ENCODE measurements around the gene S100B. TPM values are rescaled to one million over a fixed set of nuclear protein-coding genes. Genes with fewer than 3 reads are reported as not detected.

The S100B gene
- total and polyA plus RNA-seq, 9 donors = 11.0 to 66.2 (median 22.8) TPM

DNA sequence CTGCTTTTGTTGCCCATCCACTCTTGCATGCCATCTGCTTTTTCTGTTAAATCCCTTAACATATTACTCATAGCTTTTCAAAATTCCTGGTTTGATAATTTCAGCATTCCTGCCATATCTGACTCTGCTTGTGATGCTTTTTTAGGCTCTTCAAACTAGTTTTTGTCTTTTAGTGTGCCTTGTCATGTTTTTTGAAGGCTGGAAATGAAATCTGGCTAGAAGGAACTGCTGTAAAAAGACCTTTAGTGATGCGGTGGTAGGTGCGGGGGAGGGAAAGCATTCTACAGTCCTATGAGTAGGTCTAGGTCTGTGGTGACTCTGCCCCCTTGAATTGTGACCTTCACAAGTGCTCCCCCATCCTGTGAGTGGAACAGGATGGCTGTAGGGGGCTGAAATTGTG is 15.0 kb upstream of the S100B start:
- H3K36me3 ChIP-seq (ENCODE audit: control insufficient read depth, insufficient read depth, low read length) = no peaks in the 10 kb centered on the region
- H3K4me3 ChIP-seq (ENCODE audit: low read length) = no peak overlapping the region
- no peak for DNase-seq
- peaks cover 22% of the 10 kb centered on the region for H3K4me1 ChIP-seq (ENCODE audit: control insufficient read depth, insufficient read depth, low read length)
- 89% methylated on average over 2 of the region's 2 CpGs for WGBS (ENCODE audit: insufficient coverage)
- H3K27me3 ChIP-seq (ENCODE audit: control insufficient read depth, insufficient read depth, low read length) = no peaks in the 10 kb centered on the region
- no peak overlapping the region for H3K27ac ChIP-seq (ENCODE audit: low read length)
- H3K9me3 ChIP-seq (replicated peaks; ENCODE audit: control insufficient read depth, low read depth, low read length) = no peaks in the 10 kb centered on the region

DNA sequence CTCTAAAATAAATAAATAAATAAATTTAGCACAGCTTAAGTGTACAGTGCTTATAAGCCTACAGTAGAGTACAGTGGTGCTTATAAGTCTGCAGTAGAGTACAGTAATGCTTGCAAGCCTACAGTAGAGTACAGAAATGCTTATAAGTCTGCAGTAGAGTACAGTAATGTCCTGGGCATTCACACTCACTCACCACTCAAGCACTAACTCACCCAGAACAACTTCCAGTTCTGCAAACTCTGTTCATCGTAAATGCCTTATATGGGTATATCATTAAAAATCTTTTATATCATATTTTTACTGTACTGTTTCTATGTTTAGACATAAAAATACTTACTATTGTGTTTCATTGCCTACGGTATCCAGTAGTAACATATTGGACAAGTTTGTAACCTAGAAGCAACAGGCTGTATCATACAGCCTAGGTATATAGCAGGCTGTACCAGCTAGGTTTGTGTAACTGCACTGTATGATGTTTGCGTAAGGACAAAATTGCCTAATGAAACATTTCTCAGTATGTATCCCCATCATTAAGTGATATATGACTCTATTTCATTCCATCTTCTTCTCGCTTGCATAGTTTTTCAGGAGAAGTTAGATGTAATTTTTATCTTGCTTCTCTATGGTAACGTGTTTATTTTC is 14.0 kb upstream of the S100B start:
- H3K27ac ChIP-seq (ENCODE audit: low read length) = no peak overlapping the region

GRCh38 chr21:46617267-46618051 is 12.6 kb upstream of the S100B start:
- no peak for DNase-seq
- H3K4me3 ChIP-seq (ENCODE audit: low read length) = no peak overlapping the region
- no peaks in the 10 kb centered on the region for H3K36me3 ChIP-seq (ENCODE audit: control insufficient read depth, insufficient read depth, low read length)
- peaks cover 14% of the 10 kb centered on the region for H3K4me1 ChIP-seq (ENCODE audit: control insufficient read depth, insufficient read depth, low read length)
- no peaks in the 10 kb centered on the region for H3K27me3 ChIP-seq (ENCODE audit: control insufficient read depth, insufficient read depth, low read length)
- H3K9me3 ChIP-seq (replicated peaks; ENCODE audit: control insufficient read depth, low read depth, low read length) = no peaks in the 10 kb centered on the region
- no peak overlapping the region for H3K27ac ChIP-seq (ENCODE audit: low read length)
- WGBS (ENCODE audit: insufficient coverage) = no CpG with 5 or more reads among the region's 6 CpGs

More for the DNA sequence above, 14.0 kb upstream of the S100B start:
- peaks cover 15% of the 10 kb centered on the region for H3K4me1 ChIP-seq (ENCODE audit: control insufficient read depth, insufficient read depth, low read length)
- no peak overlapping the region for H3K4me3 ChIP-seq (ENCODE audit: low read length)
- no peaks in the 10 kb centered on the region for H3K9me3 ChIP-seq (replicated peaks; ENCODE audit: control insufficient read depth, low read depth, low read length)
- no peaks in the 10 kb centered on the region for H3K27me3 ChIP-seq (ENCODE audit: control insufficient read depth, insufficient read depth, low read length)
- 100% methylated on average over 1 of the region's 5 CpGs for WGBS (ENCODE audit: insufficient coverage)
- H3K36me3 ChIP-seq (ENCODE audit: control insufficient read depth, insufficient read depth, low read length) = no peaks in the 10 kb centered on the region
- no peak for DNase-seq

DNA sequence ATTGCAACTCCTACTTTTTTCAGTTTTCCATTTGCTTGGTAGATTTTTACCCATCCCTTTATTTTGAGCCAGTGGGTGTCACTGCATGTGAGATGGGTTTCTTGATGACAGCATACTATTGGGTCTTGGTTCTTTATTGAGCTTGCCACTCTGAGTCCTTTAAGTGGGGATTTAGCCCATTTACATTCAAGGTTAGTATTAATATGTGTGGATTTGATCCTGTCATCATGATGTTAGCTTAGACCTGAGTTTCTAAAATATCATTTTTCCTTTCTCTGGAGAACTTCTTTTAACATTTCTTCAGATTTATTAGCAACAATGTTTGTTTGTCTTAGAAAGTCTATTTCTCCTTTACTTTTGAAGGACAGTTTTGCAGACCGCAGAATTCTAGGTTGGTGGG is 11.8 kb upstream of the S100B start:
- Histone ChIP-seq H3K27ac (ENCODE audit: low read length) (no peak overlapping the region), H3K9me3 (replicated peaks; ENCODE audit: control insufficient read depth, low read depth, low read length) (no peaks in the 10 kb centered on the region), H3K4me3 (ENCODE audit: low read length) (no peak overlapping the region), H3K4me1 (ENCODE audit: control insufficient read depth, insufficient read depth, low read length) (peaks cover 7% of the 10 kb centered on the region), H3K36me3 (ENCODE audit: control insufficient read depth, insufficient read depth, low read length) (no peaks in the 10 kb centered on the region), H3K27me3 (ENCODE audit: control insufficient read depth, insufficient read depth, low read length) (no peaks in the 10 kb centered on the region)
- DNase-seq = no peak
- WGBS (ENCODE audit: insufficient coverage) = no CpG with 5 or more reads among the region's 1 CpG

- H3K27ac ChIP-seq (ENCODE audit: low read length) = no peak overlapping the region
- H3K4me1 ChIP-seq (ENCODE audit: control insufficient read depth, insufficient read depth, low read length) = peaks cover under 1% of the 10 kb centered on the region
- no peaks in the 10 kb centered on the region for H3K27me3 ChIP-seq (ENCODE audit: control insufficient read depth, insufficient read depth, low read length)
- H3K9me3 ChIP-seq (replicated peaks; ENCODE audit: control insufficient read depth, low read depth, low read length) = no peaks in the 10 kb centered on the region
- no peak overlapping the region for H3K4me3 ChIP-seq (ENCODE audit: low read length)
- H3K36me3 ChIP-seq (ENCODE audit: control insufficient read depth, insufficient read depth, low read length) = no peaks in the 10 kb centered on the region
- DNase-seq = no peak
- 100% methylated on average over 1 of the region's 2 CpGs for WGBS (ENCODE audit: insufficient coverage)
These were observed 11.2 kb upstream of the S100B start for GRCh38 chr21:46616050-46616449.

DNA sequence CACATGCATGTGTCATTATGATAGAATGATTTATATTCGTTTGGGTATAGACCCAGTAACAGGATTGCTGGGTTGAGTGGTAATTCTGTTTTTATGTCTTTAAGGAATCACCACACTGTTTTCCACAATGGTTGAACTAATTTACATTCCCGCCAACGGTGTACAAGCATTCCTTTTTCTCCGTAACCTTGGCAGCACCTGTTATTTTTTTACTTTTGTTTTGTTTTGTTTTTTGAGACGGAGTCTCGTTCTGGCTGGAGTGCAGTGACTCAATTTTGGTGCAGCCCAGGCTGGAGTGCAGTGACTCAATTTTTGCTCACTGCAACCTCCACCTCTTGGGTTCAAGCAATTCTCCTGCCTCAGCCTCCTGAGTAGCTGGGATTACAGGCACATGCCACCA is 8.5 kb upstream of the S100B start:
- no peak overlapping the region for H3K4me3 ChIP-seq (ENCODE audit: low read length)
- H3K27me3 ChIP-seq (ENCODE audit: control insufficient read depth, insufficient read depth, low read length) = no peaks in the 10 kb centered on the region
- no CpG with 5 or more reads among the region's 6 CpGs for WGBS (ENCODE audit: insufficient coverage)
- DNase-seq = no peak
- H3K27ac ChIP-seq (ENCODE audit: low read length) = no peak overlapping the region
- peaks cover 5% of the 10 kb centered on the region for H3K9me3 ChIP-seq (replicated peaks; ENCODE audit: control insufficient read depth, low read depth, low read length)
- H3K4me1 ChIP-seq (ENCODE audit: control insufficient read depth, insufficient read depth, low read length) = no peaks in the 10 kb centered on the region
- no peaks in the 10 kb centered on the region for H3K36me3 ChIP-seq (ENCODE audit: control insufficient read depth, insufficient read depth, low read length)

- H3K4me3 ChIP-seq (ENCODE audit: low read length) = no peak overlapping the region
- no peaks in the 10 kb centered on the region for H3K36me3 ChIP-seq (ENCODE audit: control insufficient read depth, insufficient read depth, low read length)
- WGBS (ENCODE audit: insufficient coverage) = 87% methylated on average over 4 of the region's 6 CpGs
- peaks cover 5% of the 10 kb centered on the region for H3K9me3 ChIP-seq (replicated peaks; ENCODE audit: control insufficient read depth, low read depth, low read length)
- peaks cover 14% of the 10 kb centered on the region for H3K4me1 ChIP-seq (ENCODE audit: control insufficient read depth, insufficient read depth, low read length)
- DNase-seq = no peak
- H3K27me3 ChIP-seq (ENCODE audit: control insufficient read depth, insufficient read depth, low read length) = no peaks in the 10 kb centered on the region
- H3K27ac ChIP-seq (ENCODE audit: low read length) = no peak overlapping the region
These were observed 5.3 kb upstream of the S100B start for GRCh38 chr21:46610018-46610701.

- Histone ChIP-seq H3K4me1 (ENCODE audit: control insufficient read depth, insufficient read depth, low read length) (peaks cover 19% of the 10 kb centered on the region), H3K36me3 (ENCODE audit: control insufficient read depth, insufficient read depth, low read length) (no peaks in the 10 kb centered on the region), H3K4me3 (ENCODE audit: low read length) (no peak overlapping the region), H3K27ac (ENCODE audit: low read length) (no peak overlapping the region), H3K27me3 (ENCODE audit: control insufficient read depth, insufficient read depth, low read length) (no peaks in the 10 kb centered on the region), H3K9me3 (replicated peaks; ENCODE audit: control insufficient read depth, low read depth, low read length) (peaks cover 5% of the 10 kb centered on the region)
- no CpG with 5 or more reads among the region's 3 CpGs for WGBS (ENCODE audit: insufficient coverage)
- DNase-seq = no peak
These were observed 3.8 kb upstream of the S100B start for GRCh38 chr21:46608672-46609111.

- H3K4me3 ChIP-seq (ENCODE audit: low read length) = no peak overlapping the region
- peaks cover 5% of the 10 kb centered on the region for H3K9me3 ChIP-seq (replicated peaks; ENCODE audit: control insufficient read depth, low read depth, low read length)
- no peak overlapping the region for H3K27ac ChIP-seq (ENCODE audit: low read length)
- no CpG with 5 or more reads among the region's 2 CpGs for WGBS (ENCODE audit: insufficient coverage)
- DNase-seq = no peak
- H3K27me3 ChIP-seq (ENCODE audit: control insufficient read depth, insufficient read depth, low read length) = no peaks in the 10 kb centered on the region
- no peaks in the 10 kb centered on the region for H3K36me3 ChIP-seq (ENCODE audit: control insufficient read depth, insufficient read depth, low read length)
- peaks cover 20% of the 10 kb centered on the region for H3K4me1 ChIP-seq (ENCODE audit: control insufficient read depth, insufficient read depth, low read length)
These were observed 2.8 kb upstream of the S100B start for GRCh38 chr21:46607636-46608035.

DNA sequence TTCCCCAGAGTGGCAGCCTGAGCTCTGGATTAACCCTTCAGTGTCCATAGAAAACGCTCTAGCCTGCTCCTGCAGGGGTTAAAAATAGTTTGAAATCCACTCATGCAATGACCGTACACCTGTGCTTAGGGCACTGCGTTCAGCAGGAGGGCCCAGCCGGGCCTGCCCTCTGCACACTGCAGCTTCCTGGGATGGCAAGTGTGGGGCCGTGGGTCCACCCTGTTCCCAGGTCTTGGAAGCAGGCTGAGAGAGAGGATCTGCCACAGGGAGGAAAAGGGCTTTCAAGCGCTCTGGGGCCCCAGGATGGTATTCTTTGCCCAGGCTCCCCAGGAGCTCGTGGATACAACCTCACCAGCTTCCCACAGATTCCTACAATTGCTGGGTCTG is 1.5 kb upstream of the S100B start:
- H3K9me3 ChIP-seq (replicated peaks; ENCODE audit: control insufficient read depth, low read depth, low read length) = peaks cover 5% of the 10 kb centered on the region
- H3K4me1 ChIP-seq (ENCODE audit: control insufficient read depth, insufficient read depth, low read length) = peaks cover 22% of the 10 kb centered on the region
- H3K36me3 ChIP-seq (ENCODE audit: control insufficient read depth, insufficient read depth, low read length) = no peaks in the 10 kb centered on the region
- no peak overlapping the region for H3K27ac ChIP-seq (ENCODE audit: low read length)
- H3K27me3 ChIP-seq (ENCODE audit: control insufficient read depth, insufficient read depth, low read length) = no peaks in the 10 kb centered on the region
- 61% methylated on average over 4 of the region's 7 CpGs for WGBS (ENCODE audit: insufficient coverage)
- no peak overlapping the region for H3K4me3 ChIP-seq (ENCODE audit: low read length)
- no peak for DNase-seq

All from muscle of leg (tissue), 11 donors.